Suprapubic skin (tissue), 3 donors: ENCODE measurements around the gene UACA.

Source experiments
- POLR2A ChIP-seq, 2 donors: fragments of 450-650 bp; IDR thresholded peaks; one replicate each; pipeline ENCODE4 v1.6.1; 2017; ENCODE audit warnings: antibody characterized with exemption in 2 of 2, mild to moderate bottlenecking in 2 of 2, moderate library complexity in 2 of 2
- TF ChIP-seq, protein P1 (sequence below), 2 donors: fragments of 200-600 bp in 1 of 2; fragments of 450-650 bp in 1 of 2; sonication (generic) in 1 of 2; IDR thresholded peaks; one replicate each; pipeline ENCODE4 v1.5.1; 2016 to 2019; ENCODE audit warnings: antibody characterized with exemption in 2 of 2, mild to moderate bottlenecking in 1 of 2, moderate library complexity in 1 of 2

- TF ChIP-seq POLR2A (IDR thresholded peaks at IDR 0.05) = no peak
- TF ChIP-seq, protein P1, sequence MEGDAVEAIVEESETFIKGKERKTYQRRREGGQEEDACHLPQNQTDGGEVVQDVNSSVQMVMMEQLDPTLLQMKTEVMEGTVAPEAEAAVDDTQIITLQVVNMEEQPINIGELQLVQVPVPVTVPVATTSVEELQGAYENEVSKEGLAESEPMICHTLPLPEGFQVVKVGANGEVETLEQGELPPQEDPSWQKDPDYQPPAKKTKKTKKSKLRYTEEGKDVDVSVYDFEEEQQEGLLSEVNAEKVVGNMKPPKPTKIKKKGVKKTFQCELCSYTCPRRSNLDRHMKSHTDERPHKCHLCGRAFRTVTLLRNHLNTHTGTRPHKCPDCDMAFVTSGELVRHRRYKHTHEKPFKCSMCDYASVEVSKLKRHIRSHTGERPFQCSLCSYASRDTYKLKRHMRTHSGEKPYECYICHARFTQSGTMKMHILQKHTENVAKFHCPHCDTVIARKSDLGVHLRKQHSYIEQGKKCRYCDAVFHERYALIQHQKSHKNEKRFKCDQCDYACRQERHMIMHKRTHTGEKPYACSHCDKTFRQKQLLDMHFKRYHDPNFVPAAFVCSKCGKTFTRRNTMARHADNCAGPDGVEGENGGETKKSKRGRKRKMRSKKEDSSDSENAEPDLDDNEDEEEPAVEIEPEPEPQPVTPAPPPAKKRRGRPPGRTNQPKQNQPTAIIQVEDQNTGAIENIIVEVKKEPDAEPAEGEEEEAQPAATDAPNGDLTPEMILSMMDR (IDR thresholded peaks at IDR 0.05) = no peak
Observed at GRCh38 chr15:70679919-70680231, 83.5 kb downstream of the UACA start.
